Tibial artery (tissue), 4 donors: ENCODE measurements around the gene ANK2.

Experiments
- DNase-seq, 2 donors: peaks; one replicate each; pipeline ENCODE4 v3.0.0-alpha.2; 2019
- H3K27ac ChIP-seq, 2 donors: fragments of 200-600 bp; sonication (generic) in 1 of 2; 1 replicate in 1 of 2; 2 replicates in 1 of 2; pipeline ENCODE4 v1.5.1; 2018 to 2019; ENCODE audit warnings: mild to moderate bottlenecking in 1 of 2
- H3K27me3 ChIP-seq, 2 donors: fragments of 200-600 bp; sonication (generic) in 1 of 2; one replicate each; pipeline versions ENCODE4 v1.5.1 to v1.6.0; 2016 to 2019
- H3K36me3 ChIP-seq, 3 donors: fragments of 200-600 bp; sonication (generic) in 2 of 3; one replicate each; pipeline ENCODE4 v1.5.1; 2016 to 2019; ENCODE audit warnings: mild to moderate bottlenecking in 2 of 3
- H3K4me1 ChIP-seq, 4 donors: fragments of 200-600 bp; sonication (generic) in 2 of 4; 1 replicate in 3 of 4; 2 replicates in 1 of 4; pipeline ENCODE4 v1.5.1; 2016 to 2019
- H3K4me3 ChIP-seq, 2 donors: fragments of 200-600 bp; sonication (generic) in 1 of 2; 1 replicate in 1 of 2; 2 replicates in 1 of 2; pipeline ENCODE4 v1.5.1; 2018 to 2019; ENCODE audit warnings: mild to moderate bottlenecking in 2 of 2
- H3K9me3 ChIP-seq, 3 donors: fragments of 200-600 bp; sonication (generic) in 1 of 3; one replicate each; pipeline ENCODE4 v1.5.1; 2016 to 2019
- intact Hi-C: fragments of 100-400 bp; cut with DNase I; formaldehyde crosslinking; loops from one replicate; pipeline ENCODE4 v1.15.0; 2023; ENCODE audit warnings: low total_unique reads
- TF ChIP-seq, protein P1 (sequence below), 2 experiments: fragments of 200-600 bp in 1 of 2; fragments of 450-650 bp in 1 of 2; IDR thresholded peaks; one replicate each; pipeline ENCODE4 v1.5.1; 2017 to 2019; ENCODE audit warnings: antibody characterized with exemption in 2 of 2, mild to moderate bottlenecking in 1 of 2, moderate library complexity in 1 of 2

Gene ANK2

DNA sequence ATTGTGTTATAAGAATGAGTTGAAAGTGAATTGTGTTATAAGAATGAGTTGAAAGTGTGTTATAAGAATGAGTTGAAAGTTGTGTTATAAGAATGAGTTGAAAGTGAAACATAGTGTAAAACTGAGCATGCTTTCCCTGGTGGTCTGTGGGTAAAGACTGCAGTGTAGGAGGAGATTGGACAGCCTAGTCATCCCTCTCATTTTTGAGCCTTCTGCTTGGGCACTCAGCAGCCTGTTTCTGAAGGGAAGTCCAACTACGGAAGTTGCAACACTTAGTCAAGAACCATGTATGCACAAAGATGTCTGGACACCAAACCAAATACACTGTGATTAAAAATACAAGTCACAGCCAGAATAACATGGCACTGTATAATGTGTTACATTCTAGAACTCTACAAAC is 72.6 kb downstream of the ANK2 start:
- no peak overlapping the region for H3K27ac ChIP-seq
- intact Hi-C loops: no loop called here
- H3K27me3 ChIP-seq: no peaks in the 10 kb centered on the region
- H3K4me3 ChIP-seq: no peak overlapping the region
- H3K4me1 ChIP-seq: no peaks in the 10 kb centered on the region
- TF ChIP-seq, protein P1, sequence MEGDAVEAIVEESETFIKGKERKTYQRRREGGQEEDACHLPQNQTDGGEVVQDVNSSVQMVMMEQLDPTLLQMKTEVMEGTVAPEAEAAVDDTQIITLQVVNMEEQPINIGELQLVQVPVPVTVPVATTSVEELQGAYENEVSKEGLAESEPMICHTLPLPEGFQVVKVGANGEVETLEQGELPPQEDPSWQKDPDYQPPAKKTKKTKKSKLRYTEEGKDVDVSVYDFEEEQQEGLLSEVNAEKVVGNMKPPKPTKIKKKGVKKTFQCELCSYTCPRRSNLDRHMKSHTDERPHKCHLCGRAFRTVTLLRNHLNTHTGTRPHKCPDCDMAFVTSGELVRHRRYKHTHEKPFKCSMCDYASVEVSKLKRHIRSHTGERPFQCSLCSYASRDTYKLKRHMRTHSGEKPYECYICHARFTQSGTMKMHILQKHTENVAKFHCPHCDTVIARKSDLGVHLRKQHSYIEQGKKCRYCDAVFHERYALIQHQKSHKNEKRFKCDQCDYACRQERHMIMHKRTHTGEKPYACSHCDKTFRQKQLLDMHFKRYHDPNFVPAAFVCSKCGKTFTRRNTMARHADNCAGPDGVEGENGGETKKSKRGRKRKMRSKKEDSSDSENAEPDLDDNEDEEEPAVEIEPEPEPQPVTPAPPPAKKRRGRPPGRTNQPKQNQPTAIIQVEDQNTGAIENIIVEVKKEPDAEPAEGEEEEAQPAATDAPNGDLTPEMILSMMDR (IDR thresholded peaks at IDR 0.05): no peak
- no peaks in the 10 kb centered on the region for H3K36me3 ChIP-seq
- no peak for DNase-seq
- no peaks in the 10 kb centered on the region for H3K9me3 ChIP-seq

DNA sequence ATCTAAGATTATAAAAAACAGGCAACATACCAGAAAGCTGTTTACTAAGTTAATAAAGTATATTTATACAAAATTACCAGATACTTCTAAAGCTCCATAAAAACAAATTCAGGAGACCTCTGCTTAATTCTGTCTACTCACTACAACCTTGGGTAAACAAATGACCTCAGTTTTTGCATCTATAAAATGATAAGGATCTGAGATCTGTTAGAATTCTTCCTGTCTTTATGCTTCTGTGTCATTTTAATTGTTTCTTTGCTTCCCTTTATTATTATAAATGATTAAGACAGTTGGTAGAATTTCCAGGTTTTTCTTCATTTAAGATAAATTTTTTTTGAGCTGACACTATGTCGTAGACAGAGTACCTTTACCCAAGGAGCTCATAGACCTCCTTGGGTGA is 76.0 kb downstream of the ANK2 start:
- Histone ChIP-seq H3K36me3 (no peaks in the 10 kb centered on the region), H3K4me3 (no peak overlapping the region), H3K27ac (no peak overlapping the region), H3K27me3 (no peaks in the 10 kb centered on the region), H3K9me3 (no peaks in the 10 kb centered on the region), H3K4me1 (no peaks in the 10 kb centered on the region)
- TF ChIP-seq, protein P1 (IDR thresholded peaks at IDR 0.05): no peak
- intact Hi-C loops: no loop called here
- no peak for DNase-seq

DNA sequence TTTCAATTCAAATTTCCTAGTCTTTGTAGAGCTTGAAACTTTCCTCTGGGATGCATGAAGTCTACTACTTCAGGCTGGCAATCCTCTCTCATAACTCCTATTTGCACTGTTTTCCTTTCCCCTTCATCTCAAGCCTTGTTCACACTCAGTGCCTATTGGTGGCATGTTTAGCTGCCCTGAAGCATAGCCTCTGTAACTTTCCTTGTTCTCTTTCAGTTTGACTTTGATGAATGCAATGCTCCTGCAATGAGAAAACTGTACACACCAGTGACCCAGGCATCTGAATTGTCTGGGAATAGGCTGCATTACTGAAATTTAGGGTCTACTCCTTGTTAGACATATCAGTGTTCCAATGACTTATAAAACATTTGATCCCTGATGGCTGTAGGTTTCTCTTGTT is 81.7 kb downstream of the ANK2 start:
- H3K9me3 ChIP-seq: no peaks in the 10 kb centered on the region
- no peaks in the 10 kb centered on the region for H3K27me3 ChIP-seq

DNA sequence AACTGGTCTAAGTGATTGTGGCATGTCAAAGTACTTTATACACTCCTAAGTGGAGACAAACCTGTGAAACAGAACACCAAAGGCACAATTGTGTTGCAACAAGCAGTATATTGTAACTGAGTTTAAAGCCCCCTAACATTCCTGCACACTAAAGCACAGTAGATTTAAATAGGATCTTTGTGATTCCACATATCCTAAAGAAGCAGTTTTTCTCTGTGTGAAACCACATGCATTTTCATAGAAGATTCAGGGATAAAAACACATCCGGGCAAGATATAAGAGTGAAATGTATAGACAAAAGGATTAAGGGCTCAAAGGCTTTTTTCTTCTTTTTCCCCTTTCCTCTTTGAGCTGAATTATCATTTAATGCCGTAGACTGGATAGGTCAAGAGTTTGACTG is 82.2 kb downstream of the ANK2 start:
- intact Hi-C loops: no loop called here
- no peaks in the 10 kb centered on the region for H3K36me3 ChIP-seq
- no peak overlapping the region for H3K27ac ChIP-seq
- H3K4me3 ChIP-seq: no peak overlapping the region
- DNase-seq: no peak
- H3K27me3 ChIP-seq: no peaks in the 10 kb centered on the region
- no peaks in the 10 kb centered on the region for H3K4me1 ChIP-seq
- TF ChIP-seq, protein P1 (IDR thresholded peaks at IDR 0.05): no peak
- no peaks in the 10 kb centered on the region for H3K9me3 ChIP-seq

More for the DNA sequence above, 81.7 kb downstream of the ANK2 start:
- H3K4me1 ChIP-seq: no peaks in the 10 kb centered on the region
- no peak overlapping the region for H3K4me3 ChIP-seq
- no peaks in the 10 kb centered on the region for H3K36me3 ChIP-seq
- TF ChIP-seq, protein P1 (IDR thresholded peaks at IDR 0.05): no peak
- intact Hi-C loops: no loop called here
- DNase-seq: no peak
- H3K27ac ChIP-seq: no peak overlapping the region

DNA sequence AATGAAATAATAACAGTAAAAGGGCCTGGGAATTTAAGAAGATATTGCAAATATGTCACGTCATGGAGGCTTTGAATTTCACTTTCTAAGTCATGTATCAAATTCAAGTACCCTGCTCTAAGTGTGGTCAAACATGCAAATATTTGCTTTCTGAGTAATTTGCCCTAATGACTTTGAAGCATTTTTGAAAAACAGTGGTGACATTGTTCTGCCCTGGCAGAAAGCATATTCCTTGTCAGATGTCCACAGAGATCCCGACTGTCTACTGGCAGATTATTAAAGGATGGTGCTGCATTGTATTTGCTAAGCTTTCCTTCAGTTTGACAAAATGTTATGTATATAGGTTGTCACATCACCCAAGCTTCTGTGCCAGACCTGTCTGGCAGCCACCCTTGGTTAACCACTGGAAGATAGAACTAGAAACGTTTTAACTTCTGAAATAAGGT is 92.5 kb downstream of the ANK2 start:
- no peaks in the 10 kb centered on the region for H3K27me3 ChIP-seq
- H3K4me1 ChIP-seq: peaks cover 0 to 17% (median 2%) of the 10 kb centered on the region in 4 donors
- H3K4me3 ChIP-seq: no peak overlapping the region
- no peak for DNase-seq
- TF ChIP-seq, protein P1 (IDR thresholded peaks at IDR 0.05): no peak
- H3K27ac ChIP-seq: no peak overlapping the region
- no peaks in the 10 kb centered on the region for H3K36me3 ChIP-seq
- intact Hi-C loops: no loop called here
- no peaks in the 10 kb centered on the region for H3K9me3 ChIP-seq

DNA sequence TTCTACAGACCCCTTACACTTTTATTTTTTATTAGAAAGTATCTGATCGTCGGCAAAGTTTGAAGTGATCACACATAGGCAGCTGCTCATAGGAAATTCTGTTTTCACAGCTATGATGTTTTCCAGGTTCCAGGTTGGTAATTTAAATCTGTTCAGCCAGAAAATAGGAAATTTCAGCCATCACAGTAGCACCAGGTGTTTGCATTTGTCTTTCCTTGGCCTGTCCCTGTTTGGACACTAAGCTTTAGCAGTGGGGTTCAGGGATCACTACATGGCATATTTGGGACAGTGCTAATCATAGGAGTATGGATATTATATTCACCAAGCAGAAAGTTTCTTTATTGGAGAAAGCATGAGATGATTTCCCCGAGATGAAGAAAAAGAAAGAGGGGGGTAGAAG is 92.9 kb downstream of the ANK2 start:
- H3K36me3 ChIP-seq: no peaks in the 10 kb centered on the region
- TF ChIP-seq, protein P1 (IDR thresholded peaks at IDR 0.05): no peak
- H3K4me1 ChIP-seq: peaks cover 0 to 17% (median 2%) of the 10 kb centered on the region in 4 donors
- H3K9me3 ChIP-seq: no peaks in the 10 kb centered on the region
- no peak overlapping the region for H3K27ac ChIP-seq
- no peak for DNase-seq
- no peaks in the 10 kb centered on the region for H3K27me3 ChIP-seq
- intact Hi-C loops: no loop called here
- H3K4me3 ChIP-seq: no peak overlapping the region
